ENCODE measurements around the gene PEX14.

PEX14 gene

DNA sequence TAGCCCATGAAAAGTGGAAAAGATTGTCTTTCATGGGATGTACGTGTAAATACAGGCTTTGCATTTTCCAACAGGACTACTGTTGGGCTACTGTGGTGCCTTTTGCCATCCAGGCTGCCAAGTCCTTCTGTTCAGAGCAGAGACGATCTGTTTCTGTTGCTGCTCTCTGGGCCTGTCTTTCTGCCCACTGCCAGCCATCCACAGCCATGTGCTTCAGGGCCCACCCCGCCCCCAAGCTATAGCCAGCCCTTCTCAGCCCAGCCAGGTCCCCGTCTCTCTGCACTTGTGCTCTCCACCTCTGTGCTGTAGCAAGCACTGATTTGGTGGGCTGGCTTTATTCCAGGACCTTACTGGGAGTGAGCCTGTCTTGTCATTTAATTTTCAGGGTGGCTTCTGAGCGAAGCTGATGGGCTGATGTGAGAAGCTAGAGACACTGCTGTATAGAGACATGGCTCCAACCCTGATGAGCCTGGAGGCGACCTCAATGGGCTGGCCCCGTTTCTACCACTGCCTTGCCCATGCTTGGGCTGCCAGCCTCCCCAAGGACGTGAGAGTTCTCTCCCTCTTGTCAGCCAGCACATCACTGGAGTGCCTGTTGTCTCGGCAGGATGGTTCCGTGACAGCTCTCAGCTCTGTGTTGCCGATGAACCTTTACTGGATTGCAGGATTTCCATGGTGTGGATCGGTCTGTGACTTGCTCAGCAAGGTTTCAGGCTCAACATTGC, 137.8 kb downstream of the PEX14 start:
- 0 out of 3 replicates have a peak, but pooled peaks have one; percentile 25 for ATAC-seq
- TF ChIP-seq TOX (CRISPR knock-in tag; IDR thresholded peaks at IDR 0.05; ENCODE audit: borderline replicate concordance) (no peak), ZNF70 (CRISPR knock-in tag; IDR thresholded peaks at IDR 0.05) (no peak), ZNF8 (CRISPR knock-in tag; IDR thresholded peaks at IDR 0.05) (no peak), ARNTL (CRISPR knock-in tag; IDR thresholded peaks at IDR 0.05; ENCODE audit: borderline replicate concordance, low read depth) (no peak), ESRRG (CRISPR knock-in tag; IDR thresholded peaks at IDR 0.05) (no peak), TSHZ2 (CRISPR knock-in tag; IDR thresholded peaks at IDR 0.05) (no peak), RARB (CRISPR knock-in tag; IDR thresholded peaks at IDR 0.05) (no peak), POU6F1 (CRISPR knock-in tag; IDR thresholded peaks at IDR 0.05; ENCODE audit: borderline replicate concordance, low read depth) (no peak), OSR1 (CRISPR knock-in tag; IDR thresholded peaks at IDR 0.05) (no peak), CSRNP3 (CRISPR knock-in tag; IDR thresholded peaks at IDR 0.05) (no peak), GLIS3 (CRISPR knock-in tag; IDR thresholded peaks at IDR 0.05) (no peak), SNAI2 (CRISPR knock-in tag; IDR thresholded peaks at IDR 0.05) (no peak), ISL1 (CRISPR knock-in tag; IDR thresholded peaks at IDR 0.05) (no peak), ZFP30 (CRISPR knock-in tag; IDR thresholded peaks at IDR 0.05) (no peak), PATZ1 (CRISPR knock-in tag; IDR thresholded peaks at IDR 0.05; ENCODE audit: borderline replicate concordance) (no peak), BACH2 (CRISPR knock-in tag; IDR thresholded peaks at IDR 0.05; ENCODE audit: borderline replicate concordance) (no peak), ZC3H10 (CRISPR knock-in tag; IDR thresholded peaks at IDR 0.05) (no peak)

GRCh38 chr1:10613340-10613739, 138.6 kb downstream of the PEX14 start:
- no peak for TF ChIP-seq PPARA (CRISPR knock-in tag; IDR thresholded peaks at IDR 0.05; ENCODE audit: borderline replicate concordance)
- no peak for TF ChIP-seq GLIS3 (CRISPR knock-in tag; IDR thresholded peaks at IDR 0.05)
- no peak for TF ChIP-seq ZFP30 (CRISPR knock-in tag; IDR thresholded peaks at IDR 0.05)
- no peak for TF ChIP-seq OSR1 (CRISPR knock-in tag; IDR thresholded peaks at IDR 0.05)
- TF ChIP-seq, protein P1, sequence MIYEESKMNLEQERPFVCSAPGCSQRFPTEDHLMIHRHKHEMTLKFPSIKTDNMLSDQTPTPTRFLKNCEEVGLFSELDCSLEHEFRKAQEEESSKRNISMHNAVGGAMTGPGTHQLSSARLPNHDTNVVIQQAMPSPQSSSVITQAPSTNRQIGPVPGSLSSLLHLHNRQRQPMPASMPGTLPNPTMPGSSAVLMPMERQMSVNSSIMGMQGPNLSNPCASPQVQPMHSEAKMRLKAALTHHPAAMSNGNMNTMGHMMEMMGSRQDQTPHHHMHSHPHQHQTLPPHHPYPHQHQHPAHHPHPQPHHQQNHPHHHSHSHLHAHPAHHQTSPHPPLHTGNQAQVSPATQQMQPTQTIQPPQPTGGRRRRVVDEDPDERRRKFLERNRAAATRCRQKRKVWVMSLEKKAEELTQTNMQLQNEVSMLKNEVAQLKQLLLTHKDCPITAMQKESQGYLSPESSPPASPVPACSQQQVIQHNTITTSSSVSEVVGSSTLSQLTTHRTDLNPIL (CRISPR knock-in tag; IDR thresholded peaks at IDR 0.05; ENCODE audit: low read depth), result no peak
- no peak for TF ChIP-seq POU6F1 (CRISPR knock-in tag; IDR thresholded peaks at IDR 0.05; ENCODE audit: borderline replicate concordance, low read depth)
- no peak for TF ChIP-seq ISL1 (CRISPR knock-in tag; IDR thresholded peaks at IDR 0.05)
- TF ChIP-seq TOX (CRISPR knock-in tag; IDR thresholded peaks at IDR 0.05; ENCODE audit: borderline replicate concordance), result no peak
- no peak for TF ChIP-seq CSDC2 (CRISPR knock-in tag; IDR thresholded peaks at IDR 0.05)
- no peak for TF ChIP-seq CSRNP3 (CRISPR knock-in tag; IDR thresholded peaks at IDR 0.05)
- TF ChIP-seq RARB (CRISPR knock-in tag; IDR thresholded peaks at IDR 0.05), result no peak
- TF ChIP-seq ARNTL (CRISPR knock-in tag; IDR thresholded peaks at IDR 0.05; ENCODE audit: borderline replicate concordance, low read depth), result no peak
- TF ChIP-seq SNAI2 (CRISPR knock-in tag; IDR thresholded peaks at IDR 0.05), result no peak
- TF ChIP-seq BACH2 (CRISPR knock-in tag; IDR thresholded peaks at IDR 0.05; ENCODE audit: borderline replicate concordance), result no peak
- no peak for ATAC-seq

Data from SK-N-SH treated with all-trans-retinoic acid at 6 μM for 48 hours (cell line).